Astrocyte (in vitro differentiated cells and primary cell): ENCODE results near the gene BLOC1S5. TPM values are rescaled to one million over a fixed set of nuclear protein-coding genes. Genes with fewer than 3 reads are reported as not detected.

Experiments used
- DNase-seq: peaks from one replicate; pipeline ENCODE4 v3.0.0-alpha.2; 2010; ENCODE audit warnings: low read depth
- FAIRE-seq: peaks from 2 replicates; lab custom pipeline; 2011; peaks lifted over from hg19 to GRCh38; lab: Jason Lieb, UNC
- H2AFZ ChIP-seq: 2 replicates; pipeline ENCODE4 v1.6.0; 2012; ENCODE audit warnings: low read depth, low read length, inconsistent platforms
- H3K27ac ChIP-seq: 2 replicates; pipeline ENCODE4 v1.5.1; 2011; ENCODE audit warnings: low read depth, low read length, inconsistent platforms
- H3K27me3 ChIP-seq: 2 replicates; pipeline ENCODE4 v1.6.0; 2011; ENCODE audit warnings: low read length, inconsistent platforms; ENCODE audit not compliant: insufficient read depth
- H3K36me3 ChIP-seq: 2 replicates; pipeline ENCODE4 v1.5.1; 2011; ENCODE audit warnings: low read length, inconsistent platforms; ENCODE audit not compliant: insufficient read depth
- H3K4me1 ChIP-seq: 2 replicates; pipeline ENCODE4 v1.5.1; 2011; ENCODE audit warnings: low read length, inconsistent platforms; ENCODE audit not compliant: insufficient read depth
- H3K4me2 ChIP-seq: 2 replicates; pipeline ENCODE4 v1.6.0; 2012; ENCODE audit warnings: low read length, inconsistent platforms
- H3K4me3 ChIP-seq: 2 replicates; pipeline ENCODE4 v1.5.1; 2011; ENCODE audit warnings: low read depth, mild to moderate bottlenecking, low read length, inconsistent platforms; ENCODE audit not compliant: insufficient read depth
- H3K79me2 ChIP-seq: 2 replicates; pipeline ENCODE4 v1.6.0; 2012; ENCODE audit warnings: mild to moderate bottlenecking, low read length, inconsistent platforms; ENCODE audit not compliant: insufficient read depth
- H3K9ac ChIP-seq: 2 replicates; pipeline ENCODE4 v1.6.0; 2012; ENCODE audit warnings: mild to moderate bottlenecking, low read length, inconsistent platforms
- H3K9me3 ChIP-seq: 2 replicates; pipeline ENCODE4 v1.5.1; 2012; ENCODE audit warnings: low read depth, mild to moderate bottlenecking, low read length, inconsistent platforms; ENCODE audit not compliant: insufficient read depth
- H4K20me1 ChIP-seq: 2 replicates; pipeline ENCODE4 v1.6.0; 2012; ENCODE audit warnings: low read length, inconsistent platforms; ENCODE audit not compliant: insufficient read depth
- H3K27ac Mint-ChIP-seq: one replicate; pipeline ENCODE4 v1.8.0; 2021; ENCODE audit warnings: mild to moderate bottlenecking, mixed read lengths; ENCODE audit not compliant: unreplicated experiment
- H3K27me3 Mint-ChIP-seq: one replicate; pipeline ENCODE4 v1.8.0; 2021; ENCODE audit warnings: low read depth, mixed read lengths; ENCODE audit not compliant: unreplicated experiment
- H3K36me3 Mint-ChIP-seq: one replicate; pipeline ENCODE4 v1.8.0; 2021; ENCODE audit warnings: low read depth, mixed read lengths; ENCODE audit not compliant: unreplicated experiment
- H3K4me1 Mint-ChIP-seq: one replicate; pipeline ENCODE4 v1.8.0; 2021; ENCODE audit warnings: low read depth, mixed read lengths; ENCODE audit not compliant: unreplicated experiment
- H3K4me3 Mint-ChIP-seq: one replicate; pipeline ENCODE4 v1.8.0; 2021; ENCODE audit warnings: mild to moderate bottlenecking, moderate library complexity, mixed read lengths; ENCODE audit not compliant: unreplicated experiment
- H3K9me3 Mint-ChIP-seq: one replicate; pipeline ENCODE4 v1.8.0; 2021; ENCODE audit warnings: mild to moderate bottlenecking, mixed read lengths; ENCODE audit not compliant: unreplicated experiment
- EZH2 ChIP-seq: IDR thresholded peaks from 2 replicates; pipeline ENCODE4 v1.6.1; 2012; ENCODE audit warnings: mild to moderate bottlenecking, low read length, inconsistent platforms; ENCODE audit not compliant: insufficient read depth
- total RNA-seq: library from RNA; stranded (reverse); gene quantifications from 2 replicates; pipeline ENCODE4 v1.2.1, GENCODE V29; 2021
- TF ChIP-seq, protein P1 (sequence below): IDR thresholded peaks from 2 replicates; pipeline ENCODE4 v1.5.1; 2011; ENCODE audit warnings: low read depth, mild to moderate bottlenecking, inconsistent platforms, low read length, moderate library complexity; ENCODE audit not compliant: insufficient read depth

Gene BLOC1S5
- total RNA-seq, 1 donor from 2014 or later = 8.2 TPM

- TF ChIP-seq, protein P1, sequence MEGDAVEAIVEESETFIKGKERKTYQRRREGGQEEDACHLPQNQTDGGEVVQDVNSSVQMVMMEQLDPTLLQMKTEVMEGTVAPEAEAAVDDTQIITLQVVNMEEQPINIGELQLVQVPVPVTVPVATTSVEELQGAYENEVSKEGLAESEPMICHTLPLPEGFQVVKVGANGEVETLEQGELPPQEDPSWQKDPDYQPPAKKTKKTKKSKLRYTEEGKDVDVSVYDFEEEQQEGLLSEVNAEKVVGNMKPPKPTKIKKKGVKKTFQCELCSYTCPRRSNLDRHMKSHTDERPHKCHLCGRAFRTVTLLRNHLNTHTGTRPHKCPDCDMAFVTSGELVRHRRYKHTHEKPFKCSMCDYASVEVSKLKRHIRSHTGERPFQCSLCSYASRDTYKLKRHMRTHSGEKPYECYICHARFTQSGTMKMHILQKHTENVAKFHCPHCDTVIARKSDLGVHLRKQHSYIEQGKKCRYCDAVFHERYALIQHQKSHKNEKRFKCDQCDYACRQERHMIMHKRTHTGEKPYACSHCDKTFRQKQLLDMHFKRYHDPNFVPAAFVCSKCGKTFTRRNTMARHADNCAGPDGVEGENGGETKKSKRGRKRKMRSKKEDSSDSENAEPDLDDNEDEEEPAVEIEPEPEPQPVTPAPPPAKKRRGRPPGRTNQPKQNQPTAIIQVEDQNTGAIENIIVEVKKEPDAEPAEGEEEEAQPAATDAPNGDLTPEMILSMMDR = no peak
- no peak for TF ChIP-seq EZH2
- Histone ChIP-seq H4K20me1 (no peaks in the 10 kb centered on the region), H3K4me3 (no peak overlapping the region), H3K36me3 (no peaks in the 10 kb centered on the region), H3K4me2 (no peak overlapping the region), H2AFZ (no peak overlapping the region), H3K9ac (no peak overlapping the region), H3K27ac (no peak overlapping the region), H3K79me2 (no peaks in the 10 kb centered on the region), H3K9me3 (no peaks in the 10 kb centered on the region), H3K27me3 (no peaks in the 10 kb centered on the region), H3K4me1 (peaks cover 13% of the 10 kb centered on the region)
- DNase-seq = peak; percentile 19
- H3K27me3 Mint-ChIP-seq = no peaks in the 10 kb centered on the region
- H3K36me3 Mint-ChIP-seq = no peaks in the 10 kb centered on the region
- H3K9me3 Mint-ChIP-seq = peaks cover 4% of the 10 kb centered on the region
- FAIRE-seq = no peak
- H3K4me1 Mint-ChIP-seq = peaks cover 17% of the 10 kb centered on the region
- H3K27ac Mint-ChIP-seq = no peak overlapping the region
- H3K4me3 Mint-ChIP-seq = no peak overlapping the region
Measured at GRCh38 chr6:7979831-7980230, 84.4 kb downstream of the BLOC1S5 start.

DNA sequence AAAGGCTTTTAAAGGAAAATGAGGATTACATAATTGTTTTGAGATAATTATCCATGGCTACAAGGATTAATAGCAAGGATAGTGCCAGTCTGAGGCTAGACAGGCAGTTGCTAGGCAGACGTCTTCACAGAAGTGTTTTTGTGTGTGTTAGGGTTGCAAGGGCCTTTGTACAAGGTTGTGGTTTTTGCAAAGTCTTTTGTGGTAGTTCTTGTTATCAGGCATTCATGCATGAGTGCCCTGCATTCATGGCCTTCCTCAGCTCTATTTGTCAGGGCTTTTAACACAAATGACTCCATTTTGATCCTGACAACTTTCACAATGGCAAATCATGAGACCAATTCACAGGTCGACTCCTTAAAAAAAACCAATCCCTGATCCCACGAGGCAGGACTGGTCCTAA is 85.5 kb downstream of the BLOC1S5 start:
- Mint-ChIP-seq H3K9me3 (peaks cover 4% of the 10 kb centered on the region), H3K4me3 (no peak overlapping the region), H3K4me1 (peaks cover 16% of the 10 kb centered on the region), H3K27me3 (no peaks in the 10 kb centered on the region), H3K27ac (no peak overlapping the region), H3K36me3 (no peaks in the 10 kb centered on the region)
- Histone ChIP-seq H2AFZ (no peak overlapping the region), H3K79me2 (no peaks in the 10 kb centered on the region), H3K27me3 (no peaks in the 10 kb centered on the region), H3K36me3 (no peaks in the 10 kb centered on the region), H3K4me1 (peaks cover 19% of the 10 kb centered on the region), H3K9ac (no peak overlapping the region), H3K4me2 (no peak overlapping the region), H3K4me3 (no peak overlapping the region), H3K9me3 (no peaks in the 10 kb centered on the region), H3K27ac (peak overlapping the region; percentile 36), H4K20me1 (no peaks in the 10 kb centered on the region)
- DNase-seq (peak; percentile 95), FAIRE-seq (no peak)
- no peak for TF ChIP-seq EZH2
- TF ChIP-seq, protein P1 = no peak

- Mint-ChIP-seq H3K27me3 (no peaks in the 10 kb centered on the region), H3K27ac (no peak overlapping the region), H3K9me3 (peaks cover 4% of the 10 kb centered on the region), H3K36me3 (no peaks in the 10 kb centered on the region), H3K4me1 (peaks cover 14% of the 10 kb centered on the region), H3K4me3 (no peak overlapping the region)
- no peaks in the 10 kb centered on the region for H3K9me3 ChIP-seq
- H3K4me2 ChIP-seq = no peak overlapping the region
- H3K79me2 ChIP-seq = no peaks in the 10 kb centered on the region
- H3K4me1 ChIP-seq = peaks cover 19% of the 10 kb centered on the region
- no peaks in the 10 kb centered on the region for H3K36me3 ChIP-seq
- H4K20me1 ChIP-seq = no peaks in the 10 kb centered on the region
- no peak for DNase-seq
- no peaks in the 10 kb centered on the region for H3K27me3 ChIP-seq
- no peak overlapping the region for H3K27ac ChIP-seq
- H2AFZ ChIP-seq = no peak overlapping the region
- no peak overlapping the region for H3K4me3 ChIP-seq
- no peak for FAIRE-seq
- no peak overlapping the region for H3K9ac ChIP-seq
- TF ChIP-seq EZH2 = no peak
- TF ChIP-seq, protein P1 = no peak
Measured at GRCh38 chr6:7976485-7977056, 87.6 kb downstream of the BLOC1S5 start.
